NT2/D1 (cell line): ENCODE results near the gene KLHL41.
"Not testable (repeated sequence)": the region's sequence is repeated elsewhere in the genome, so short reads cannot be mapped to it uniquely, and the experiment has no call there.

Experiments used
- DNase-seq: peaks from one replicate; pipeline ENCODE4 v3.0.0-alpha.2; 2011; ENCODE audit warnings: low read depth, low spot score
- H3K27me3 ChIP-seq: 2 replicates; pipeline ENCODE4 v1.6.0; 2011; ENCODE audit warnings: mild to moderate bottlenecking; ENCODE audit not compliant: insufficient read length, insufficient read depth
- H3K36me3 ChIP-seq: 2 replicates; pipeline ENCODE4 v1.6.1; 2011; ENCODE audit warnings: mild to moderate bottlenecking, low read length, mixed read lengths; ENCODE audit not compliant: insufficient read depth, insufficient read length
- H3K4me1 ChIP-seq: 2 replicates; pipeline ENCODE4 v1.5.1; 2011; ENCODE audit not compliant: insufficient read depth, insufficient read length
- H3K4me3 ChIP-seq: 2 replicates; pipeline ENCODE4 v1.5.1; 2011; ENCODE audit warnings: low read depth; ENCODE audit not compliant: insufficient read length
- H3K9ac ChIP-seq: 2 replicates; pipeline ENCODE4 v1.6.0; 2011; ENCODE audit warnings: low read depth; ENCODE audit not compliant: insufficient read length
- H3K9me3 ChIP-seq: 2 replicates; pipeline ENCODE4 v1.5.1; 2011; ENCODE audit warnings: mild to moderate bottlenecking, low read length; ENCODE audit not compliant: insufficient read depth
- SUZ12 ChIP-seq: IDR thresholded peaks from 2 replicates; pipeline ENCODE4 v1.6.1; 2011; ENCODE audit not compliant: insufficient read length, insufficient read depth; ENCODE audit errors: extremely low read depth
- YY1 ChIP-seq: IDR thresholded peaks from 2 replicates; pipeline ENCODE4 v1.6.1; 2011; ENCODE audit not compliant: insufficient read length, insufficient read depth
- ZNF274 ChIP-seq: IDR thresholded peaks from 2 replicates; pipeline ENCODE4 v1.6.1; 2011; ENCODE audit warnings: mild to moderate bottlenecking, low read depth, low read length

KLHL41 gene

GRCh38 chr2:169561364-169561763 is 51.9 kb downstream of the KLHL41 start:
- H3K9ac ChIP-seq: no peak overlapping the region
- peaks cover 47% of the 10 kb centered on the region for H3K36me3 ChIP-seq
- H3K4me1 ChIP-seq: no peaks in the 10 kb centered on the region
- no peaks in the 10 kb centered on the region; the same call in 1 of the 2 replicates for H3K9me3 ChIP-seq
- no peak for DNase-seq
- no peaks in the 10 kb centered on the region for H3K27me3 ChIP-seq
- no peak for TF ChIP-seq YY1
- no peak for TF ChIP-seq ZNF274
- TF ChIP-seq SUZ12: no peak
- no peak overlapping the region for H3K4me3 ChIP-seq

GRCh38 chr2:169562084-169562483 is 52.6 kb downstream of the KLHL41 start:
- H3K4me1 ChIP-seq, H3K27me3 ChIP-seq, DNase-seq, H3K9me3 ChIP-seq, H3K4me3 ChIP-seq, H3K9ac ChIP-seq: not testable (repeated sequence)
- peaks cover 47% of the 10 kb centered on the region for H3K36me3 ChIP-seq

- no peaks in the 10 kb centered on the region for H3K27me3 ChIP-seq
- no peak for DNase-seq
These were observed 53.0 kb downstream of the KLHL41 start for GRCh38 chr2:169562519-169562918.

GRCh38 chr2:169565686-169566085 is 56.2 kb downstream of the KLHL41 start:
- peaks cover 45% of the 10 kb centered on the region for H3K36me3 ChIP-seq
- TF ChIP-seq ZNF274 (no peak), YY1 (no peak), SUZ12 (no peak)

More at GRCh38 chr2:169562519-169562918, 53.0 kb downstream of the KLHL41 start:
- no peak overlapping the region for H3K4me3 ChIP-seq
- no peak overlapping the region for H3K9ac ChIP-seq
- H3K9me3 ChIP-seq: no peaks in the 10 kb centered on the region; the same call in 1 of the 2 replicates
- TF ChIP-seq YY1: no peak
- peaks cover 48% of the 10 kb centered on the region for H3K36me3 ChIP-seq
- no peaks in the 10 kb centered on the region for H3K4me1 ChIP-seq

DNA sequence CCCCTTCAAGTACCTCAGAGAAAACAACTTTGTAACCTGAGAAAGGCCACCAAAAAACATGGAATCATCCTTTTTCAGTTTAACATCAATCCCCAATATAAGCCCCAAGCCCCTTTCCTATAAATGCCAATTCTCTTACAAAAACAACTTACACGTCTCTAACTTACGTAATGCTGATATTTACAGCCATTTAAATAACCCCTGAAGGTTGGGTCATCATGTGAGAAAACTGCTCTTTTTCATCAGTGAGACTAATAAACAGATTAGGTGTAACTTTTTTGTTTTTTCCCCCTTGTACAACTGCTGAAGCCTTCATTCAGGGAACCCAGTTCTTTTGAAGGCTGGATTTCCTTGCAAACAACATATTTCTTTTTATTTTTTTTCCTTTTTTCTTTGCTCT is 60.4 kb downstream of the KLHL41 start:
- no peaks in the 10 kb centered on the region for H3K4me1 ChIP-seq
- H3K4me3 ChIP-seq: no peak overlapping the region
- no peaks in the 10 kb centered on the region for H3K9me3 ChIP-seq
- no peaks in the 10 kb centered on the region for H3K27me3 ChIP-seq
- no peak for TF ChIP-seq YY1
- no peak for TF ChIP-seq SUZ12
- TF ChIP-seq ZNF274: no peak
- DNase-seq: no peak
- H3K9ac ChIP-seq: no peak overlapping the region
- H3K36me3 ChIP-seq: peaks cover 40% of the 10 kb centered on the region

More at GRCh38 chr2:169565686-169566085, 56.2 kb downstream of the KLHL41 start:
- Histone ChIP-seq H3K4me3 (no peak overlapping the region), H3K27me3 (no peaks in the 10 kb centered on the region), H3K9ac (no peak overlapping the region), H3K9me3 (no peaks in the 10 kb centered on the region; the same call in 1 of the 2 replicates), H3K4me1 (no peaks in the 10 kb centered on the region)
- DNase-seq: no peak

GRCh38 chr2:169570752-169571151 is 61.2 kb downstream of the KLHL41 start:
- H3K27me3 ChIP-seq, H3K4me1 ChIP-seq: not testable (repeated sequence)

DNA sequence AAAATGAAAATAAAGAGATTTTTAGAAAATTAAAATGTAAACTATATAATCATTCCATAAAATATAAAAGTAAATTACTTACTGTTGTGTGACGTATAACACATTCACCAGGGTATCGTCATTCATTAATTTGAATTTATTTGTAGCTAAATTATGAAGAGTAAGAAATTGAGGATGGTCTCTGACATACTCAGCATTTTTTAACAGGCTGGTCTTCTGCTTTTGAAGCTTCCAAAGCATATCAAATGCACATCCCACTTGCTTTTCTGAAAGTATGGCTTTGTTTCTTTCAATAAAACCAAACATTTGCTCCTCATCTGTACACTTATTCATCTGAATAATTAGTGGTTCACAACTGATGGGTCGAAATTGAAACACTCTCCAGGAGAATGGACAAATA is 62.1 kb downstream of the KLHL41 start:
- H3K9ac ChIP-seq: no peak overlapping the region
- no peak overlapping the region for H3K4me3 ChIP-seq
- peaks cover 5% of the 10 kb centered on the region; the same call in 1 of the 2 replicates for H3K9me3 ChIP-seq

More at GRCh38 chr2:169570752-169571151, 61.2 kb downstream of the KLHL41 start:
- H3K9me3 ChIP-seq, H3K9ac ChIP-seq, H3K4me3 ChIP-seq, DNase-seq: not testable (repeated sequence)
- peaks cover 36% of the 10 kb centered on the region for H3K36me3 ChIP-seq

DNA sequence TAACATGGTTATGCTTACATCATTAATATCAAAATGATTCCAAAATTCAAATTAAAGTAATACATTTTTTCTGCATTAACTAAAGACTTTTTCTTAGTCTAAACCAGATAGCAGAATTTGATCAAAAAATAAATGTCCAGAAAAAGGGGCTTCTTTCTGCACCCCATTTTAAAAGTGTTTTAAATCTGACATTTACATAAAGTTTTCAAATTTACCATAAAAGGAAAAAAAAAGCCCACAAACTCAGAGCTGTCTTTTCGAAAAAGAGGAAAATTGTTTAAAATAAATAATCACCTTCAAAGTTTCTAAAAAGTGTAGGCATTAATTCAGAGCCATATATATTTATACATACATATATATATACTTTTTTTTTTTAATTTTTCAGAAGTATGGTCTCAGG is 62.7 kb downstream of the KLHL41 start:
- TF ChIP-seq YY1 (no peak), ZNF274 (no peak), SUZ12 (no peak)
- H3K4me1 ChIP-seq: no peaks in the 10 kb centered on the region
- no peak overlapping the region for H3K9ac ChIP-seq
- H3K9me3 ChIP-seq: peaks cover 5% of the 10 kb centered on the region; the same call in 1 of the 2 replicates
- H3K4me3 ChIP-seq: peak overlapping the region; percentile 79
- no peaks in the 10 kb centered on the region for H3K27me3 ChIP-seq
- no peak for DNase-seq
- H3K36me3 ChIP-seq: peaks cover 28% of the 10 kb centered on the region

More for the DNA sequence above, 62.1 kb downstream of the KLHL41 start:
- Histone ChIP-seq H3K27me3 (no peaks in the 10 kb centered on the region), H3K4me1 (no peaks in the 10 kb centered on the region), H3K36me3 (peaks cover 29% of the 10 kb centered on the region)
- TF ChIP-seq SUZ12 (no peak), YY1 (no peak), ZNF274 (no peak)
- no peak for DNase-seq
